NCI-H187 treated with DMSO at 0.1 percent for 48 hours (cell line): ENCODE measurements around the gene PCLO.
"Not testable (repeated sequence)": the region's sequence is repeated elsewhere in the genome, so short reads cannot be mapped to it uniquely, and the experiment has no call there.

Source experiments
- DNase-seq: peaks from one replicate; lab custom pipeline; 2025; lab: John Stamatoyannopoulos, UW

PCLO gene

DNA sequence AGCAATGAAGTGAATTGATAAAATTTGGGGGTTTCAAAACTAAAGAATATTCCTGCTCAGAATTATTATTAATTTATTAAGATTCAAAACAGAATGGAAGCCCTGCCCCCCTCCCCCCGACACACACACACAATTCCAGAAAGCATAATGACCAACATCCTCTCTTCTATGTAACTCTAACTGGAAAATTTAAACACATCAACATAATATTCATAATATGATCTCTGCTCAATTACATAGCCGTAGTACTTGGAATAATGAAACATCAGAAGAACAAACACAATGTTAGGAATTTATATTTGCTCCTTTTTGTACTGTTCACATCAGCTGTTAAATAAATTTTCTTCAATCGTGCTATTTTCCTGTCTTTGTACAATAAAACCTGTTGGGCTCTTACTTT, 20.8 kb downstream of the PCLO start:
- no peak for DNase-seq

DNA sequence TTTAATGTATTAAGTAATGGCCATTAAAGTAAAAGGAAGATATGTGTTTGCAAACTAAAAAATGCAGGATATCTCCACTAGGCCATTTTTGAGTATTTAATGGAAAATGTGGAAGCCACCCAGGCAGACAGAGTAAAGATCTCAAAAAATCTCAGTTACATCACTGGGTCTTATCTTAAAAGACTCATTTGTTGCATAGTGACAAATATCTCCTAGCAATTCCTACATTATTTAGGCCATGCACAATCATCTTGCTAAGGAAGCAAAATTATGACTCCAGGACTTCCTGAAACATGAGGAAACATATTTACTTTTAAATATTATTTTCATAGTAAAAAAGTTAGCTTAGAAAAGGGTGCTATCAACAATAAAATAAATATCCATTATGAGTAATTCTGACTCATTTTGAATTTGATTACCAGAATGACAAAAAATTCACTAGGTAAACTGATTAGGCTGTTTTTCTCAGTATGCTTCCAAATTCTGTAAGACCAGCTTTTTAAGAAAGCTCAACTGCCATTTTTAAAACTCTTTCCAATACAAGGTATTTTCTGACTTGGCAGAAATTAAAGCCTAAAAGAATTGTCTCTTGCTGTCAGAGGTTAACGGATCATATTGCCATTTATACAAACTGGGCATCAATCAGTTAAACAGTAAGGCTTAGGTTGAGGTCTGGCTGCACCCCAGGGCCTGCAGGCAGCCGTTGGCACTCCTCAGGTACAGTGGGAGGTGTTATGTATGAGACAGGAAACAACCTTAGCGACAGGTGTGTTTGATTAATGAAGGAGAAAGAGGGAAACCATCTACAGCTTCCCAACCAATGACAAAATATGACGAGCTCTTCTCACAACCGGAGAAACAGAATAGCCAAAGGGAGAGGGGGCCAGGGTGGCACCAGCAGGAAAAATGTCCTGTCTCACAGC, 31.8 kb downstream of the PCLO start:
- DNase-seq, result peak; percentile 52

DNA sequence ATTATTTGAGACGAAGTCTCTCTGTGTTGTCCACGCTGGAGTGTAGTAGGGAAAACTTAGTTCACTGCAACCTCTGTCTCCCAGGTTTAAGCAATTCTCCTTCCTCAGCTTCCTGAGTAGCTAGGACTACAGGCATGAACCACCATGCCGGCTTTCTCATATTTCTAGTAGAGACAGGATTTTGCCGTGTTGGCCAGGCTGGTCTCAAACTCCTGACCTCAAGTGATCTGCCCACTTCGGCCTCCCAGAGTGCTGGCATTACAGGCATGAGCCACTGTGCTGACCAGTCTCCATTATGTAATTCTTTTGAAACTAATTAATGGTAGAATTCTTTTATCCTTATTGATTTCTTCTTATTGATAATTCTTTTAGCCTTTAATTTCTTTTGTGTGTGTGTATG, 32.5 kb downstream of the PCLO start:
- no peak for DNase-seq

DNA sequence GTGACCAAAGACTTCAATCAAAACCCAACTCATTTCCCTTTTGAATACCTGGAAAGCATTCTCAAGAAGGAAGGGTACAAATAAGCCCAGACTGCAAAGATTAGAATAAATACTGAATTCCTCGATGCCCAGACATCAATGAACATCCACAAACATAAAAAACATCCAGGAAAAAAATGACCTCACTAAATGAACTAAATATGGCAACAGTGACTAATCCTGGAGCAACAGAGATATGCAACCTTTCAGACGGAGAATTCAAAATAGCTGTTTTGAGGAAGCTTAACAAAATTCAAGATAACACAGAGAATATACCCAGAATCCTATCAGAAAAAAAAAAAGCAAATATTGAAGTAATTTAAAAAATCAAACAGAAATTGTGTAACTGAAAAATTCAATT, 43.2 kb downstream of the PCLO start:
- no peak for DNase-seq

- no peak for DNase-seq
Measured at GRCh38 chr7:83119026-83119382, 43.7 kb downstream of the PCLO start.

DNA sequence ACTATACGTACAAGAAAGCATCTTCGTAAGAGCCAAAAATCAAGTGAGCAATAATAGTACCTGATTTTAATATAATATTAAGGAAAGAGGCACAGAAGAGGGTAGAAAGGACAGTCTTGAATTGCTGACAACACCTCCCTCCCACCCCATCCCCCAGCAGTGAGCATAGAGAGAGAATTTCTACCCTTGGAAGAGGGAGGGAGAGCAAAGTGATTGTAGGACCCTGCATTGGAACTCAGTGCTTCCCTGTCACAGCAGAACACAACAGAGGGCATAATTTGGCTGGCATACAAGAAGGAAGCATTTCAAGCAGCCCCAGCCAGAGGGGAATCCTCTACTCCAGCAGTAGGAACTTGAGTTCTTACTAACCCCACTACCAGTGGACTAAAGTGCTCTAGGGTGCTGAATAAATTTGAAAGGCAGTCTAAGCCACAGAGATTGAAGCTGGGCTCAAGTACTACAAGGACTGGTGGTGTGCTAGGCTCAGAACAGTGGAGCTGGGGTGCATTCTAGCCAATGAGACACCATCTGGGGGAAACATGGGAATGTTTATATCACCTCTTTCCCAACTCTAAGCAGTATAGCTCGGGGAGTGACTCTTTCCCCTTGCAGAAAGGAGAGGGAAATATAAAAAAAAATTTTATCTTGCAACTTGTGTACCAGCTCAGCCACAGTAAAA, 44.2 kb downstream of the PCLO start:
- no peak for DNase-seq

DNA sequence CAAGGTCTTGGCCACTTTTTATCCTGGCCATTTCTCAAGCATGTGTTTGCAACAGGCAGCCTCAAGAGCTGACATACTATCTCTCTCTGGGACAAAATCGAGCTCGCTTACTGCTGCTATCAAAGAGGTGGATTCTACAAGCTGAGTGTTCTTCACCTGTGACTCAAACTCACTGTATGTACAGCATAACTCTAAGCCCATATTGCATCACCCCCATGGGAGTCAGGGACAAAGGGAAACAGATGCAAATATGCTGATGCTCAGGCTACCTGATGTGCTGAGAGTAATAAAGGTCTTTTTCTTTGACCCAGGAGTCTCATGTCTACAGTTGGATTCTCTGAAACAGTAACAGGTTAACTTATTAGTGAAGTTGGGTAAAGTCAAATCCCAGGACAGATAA, 45.2 kb downstream of the PCLO start:
- no peak for DNase-seq

- DNase-seq, result no peak
Measured at GRCh38 chr7:83111391-83111790, 51.3 kb downstream of the PCLO start.

- no peak for DNase-seq
Measured at GRCh38 chr7:83109352-83109751, 53.3 kb downstream of the PCLO start.

GRCh38 chr7:83105948-83106347, 56.7 kb downstream of the PCLO start:
- DNase-seq, result peak; percentile 40

GRCh38 chr7:83105063-83105462, 57.6 kb downstream of the PCLO start:
- no peak for DNase-seq

DNA sequence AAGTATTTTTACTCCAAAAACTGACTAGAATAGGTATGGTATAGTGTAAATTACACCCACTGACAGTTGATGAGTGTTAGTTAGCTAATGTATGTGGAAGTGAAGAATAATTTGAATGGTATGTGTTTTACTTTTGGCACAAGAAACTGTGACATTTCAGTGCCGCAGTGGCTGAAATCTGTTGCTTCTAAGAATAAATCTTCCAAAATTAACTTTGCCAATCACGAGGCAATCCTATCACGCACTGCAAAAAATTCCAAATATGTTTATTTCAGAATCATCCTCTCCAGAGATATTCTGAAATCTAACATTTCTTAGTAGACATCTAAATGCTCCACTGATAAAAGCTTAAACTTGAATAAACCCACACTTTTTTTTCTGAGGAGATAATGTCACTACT, 61.2 kb downstream of the PCLO start:
- DNase-seq, result no peak

DNA sequence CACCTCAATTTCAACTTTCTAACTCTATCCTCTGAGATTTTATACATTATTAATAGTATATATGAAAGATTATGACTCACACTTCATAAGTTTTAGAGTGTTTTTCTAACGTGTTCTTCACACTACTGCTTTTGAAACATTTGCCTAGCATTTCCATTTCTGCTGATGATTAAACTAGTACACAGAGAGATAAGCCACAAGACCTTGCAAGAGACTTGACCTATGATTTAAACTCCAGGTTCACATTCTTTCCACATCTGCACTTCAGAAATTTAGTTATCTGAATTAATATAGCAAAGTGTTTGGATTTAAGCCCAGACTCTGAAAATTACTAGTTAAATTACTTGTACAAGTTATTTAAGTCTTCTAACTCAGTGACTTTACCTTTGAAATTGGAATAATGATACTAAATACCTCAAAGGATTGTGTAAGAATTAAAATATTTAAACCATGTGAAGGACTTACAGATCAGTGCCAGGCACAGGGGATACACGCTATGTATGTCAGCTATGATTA, 66.6 kb downstream of the PCLO start:
- no peak for DNase-seq

DNA sequence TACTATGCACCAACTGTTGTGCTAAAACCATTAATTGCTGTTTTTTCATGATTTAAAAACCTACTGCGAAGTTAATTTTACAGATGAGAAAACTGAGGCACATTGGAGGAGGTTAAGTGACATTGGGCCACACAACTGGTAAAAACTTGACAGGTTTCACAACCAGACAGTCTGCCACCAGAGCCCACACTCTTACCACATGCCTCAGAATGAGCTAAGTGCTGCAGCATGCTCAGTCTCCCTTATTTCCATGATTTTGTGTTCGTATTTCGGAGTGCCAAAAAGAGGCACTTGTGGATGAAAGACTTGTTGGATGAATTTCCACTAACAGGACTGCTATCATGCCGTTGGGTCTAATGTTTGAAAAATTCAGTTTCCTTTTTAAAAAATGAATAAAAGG, 77.4 kb downstream of the PCLO start:
- no peak for DNase-seq

GRCh38 chr7:83079879-83080278, 82.8 kb downstream of the PCLO start:
- DNase-seq, result not testable (repeated sequence)

- DNase-seq, result no peak
Measured at GRCh38 chr7:83077328-83077727, 85.4 kb downstream of the PCLO start.

GRCh38 chr7:83072576-83073517, 89.8 kb downstream of the PCLO start:
- DNase-seq, result no peak

GRCh38 chr7:83065714-83066113, 97.0 kb downstream of the PCLO start:
- DNase-seq, result no peak

DNA sequence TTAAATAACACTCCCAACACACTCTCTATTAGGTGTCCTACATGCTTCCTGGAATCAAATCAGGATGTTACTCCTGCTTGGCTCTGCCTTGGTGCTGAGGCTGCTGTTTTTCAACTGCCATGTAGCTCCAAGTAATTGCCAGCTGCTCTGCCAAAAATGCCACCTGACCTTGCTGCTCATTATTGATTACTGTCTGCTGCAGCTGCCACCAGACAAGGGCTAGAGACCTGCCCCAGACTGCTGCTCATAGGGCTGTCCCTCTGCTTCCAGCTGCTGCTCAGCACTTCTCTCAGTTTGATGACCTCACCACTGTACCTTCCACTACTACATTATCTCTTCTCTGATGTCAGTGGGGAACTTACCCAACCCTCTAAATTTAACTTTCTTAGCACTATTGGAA, 102.5 kb downstream of the PCLO start:
- DNase-seq, result no peak

DNA sequence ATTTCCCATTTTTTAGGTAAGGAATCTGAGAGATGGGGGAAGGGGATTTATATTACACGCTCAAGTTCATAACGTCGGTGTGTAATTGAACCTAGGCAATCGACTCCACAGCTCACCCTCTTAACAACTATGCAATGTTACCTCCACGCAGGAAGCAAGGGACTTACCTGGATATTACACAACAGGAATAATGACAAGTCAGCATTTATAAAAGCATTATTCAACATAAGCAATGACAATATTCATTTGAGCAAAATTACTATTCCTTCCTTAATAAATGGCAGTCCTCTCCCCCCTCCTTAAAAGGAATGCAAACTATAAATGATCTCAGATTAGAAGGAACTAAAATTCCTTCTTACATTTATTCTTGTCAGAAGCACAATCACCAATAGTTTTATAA, 104.0 kb downstream of the PCLO start:
- no peak for DNase-seq

DNA sequence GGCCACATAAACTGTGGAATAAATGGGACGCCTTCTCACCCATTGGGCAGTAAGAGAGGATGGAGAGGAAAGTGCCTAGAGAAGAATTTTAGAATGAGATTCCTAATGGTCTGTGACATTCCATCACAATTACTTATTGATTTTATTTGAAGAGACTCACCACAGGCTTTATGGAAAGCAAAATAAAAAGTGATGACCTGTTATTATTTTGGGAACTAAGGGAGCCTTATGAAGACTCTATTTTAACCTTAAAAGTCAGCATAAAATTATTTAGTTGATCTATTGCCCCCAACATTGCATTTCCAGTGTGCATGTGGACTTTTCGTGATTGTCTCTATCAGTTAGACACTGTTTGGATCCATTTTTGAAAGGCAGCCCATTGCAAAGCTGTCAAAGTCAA, 107.5 kb downstream of the PCLO start:
- no peak for DNase-seq

DNA sequence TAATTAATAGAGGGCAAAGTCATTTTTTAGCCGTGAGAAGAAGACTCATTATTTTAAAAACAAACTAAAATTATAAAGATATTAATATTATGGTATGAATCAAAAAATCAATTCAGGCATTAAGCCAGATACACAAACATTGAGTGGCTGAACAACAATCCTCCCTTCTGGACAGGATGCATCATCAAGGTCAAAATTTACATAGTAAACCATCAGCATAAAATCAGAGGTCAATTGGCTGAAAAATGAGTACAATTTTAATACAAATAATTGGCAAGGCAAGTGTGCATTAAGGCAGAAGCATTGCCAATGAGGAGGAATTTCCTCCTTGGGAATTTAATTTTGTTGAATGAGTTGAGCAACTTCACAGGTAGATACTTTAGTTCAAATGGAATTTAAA, 108.2 kb downstream of the PCLO start:
- no peak for DNase-seq
